Tongue (tissue), 2 donors: ENCODE data around the gene NOP56. TPM values are rescaled to one million over a fixed set of nuclear protein-coding genes. Genes with fewer than 3 reads are reported as not detected.
"Not testable (repeated sequence)": the region's sequence is repeated elsewhere in the genome, so short reads cannot be mapped to it uniquely, and the experiment has no call there.

ENCODE experiments used
- DNase-seq: peaks from one replicate; pipeline ENCODE4 v3.0.0-alpha.2; 2015
- total RNA-seq: library from RNA; depleted of rRNA; stranded (reverse); fragments of >200 nt; gene quantifications from one replicate; pipeline ENCODE4 v1.2.3, GENCODE V29; 2014

The NOP56 gene
- total RNA-seq, 1 donor from 2014 or later: 67.7 TPM

GRCh38 chr20:2643708-2644107 is 8.7 kb upstream of the NOP56 start:
- DNase-seq: no peak

- peak; percentile 60 for DNase-seq
Observed at GRCh38 chr20:2652724-2653555, 508 bp downstream of the NOP56 start.

GRCh38 chr20:2653556-2654383 is 1.3 kb downstream of the NOP56 start:
- DNase-seq: no peak

- DNase-seq: no peak
Observed at GRCh38 chr20:2654384-2654822, 2.0 kb downstream of the NOP56 start.

- no peak for DNase-seq
Observed at GRCh38 chr20:2654831-2655230, 2.4 kb downstream of the NOP56 start.

- no peak for DNase-seq
Observed at GRCh38 chr20:2655331-2656116, 3.1 kb downstream of the NOP56 start.

GRCh38 chr20:2656471-2657117 is 4.2 kb downstream of the NOP56 start:
- DNase-seq: no peak

GRCh38 chr20:2657241-2657640 is 4.8 kb downstream of the NOP56 start:
- DNase-seq: no peak

GRCh38 chr20:2657674-2658073 is 5.2 kb downstream of the NOP56 start:
- DNase-seq: no peak

- DNase-seq: no peak
Observed at GRCh38 chr20:2658414-2659354, 6.3 kb downstream of the NOP56 start.

GRCh38 chr20:2659547-2659946 is 7.1 kb downstream of the NOP56 start:
- no peak for DNase-seq

GRCh38 chr20:2663364-2663886 is 11.0 kb downstream of the NOP56 start:
- no peak for DNase-seq

- DNase-seq: peak; percentile 97
Observed at GRCh38 chr20:2663887-2664719, 11.7 kb downstream of the NOP56 start, which contains the start of gene IDH3B. Gene IDH3B, minus strand, starts transcription at chr20:2664216. Its CDS starts 28 bp downstream, at chr20:2664188.

- DNase-seq: no peak
Observed at GRCh38 chr20:2671977-2672376, 19.5 kb downstream of the NOP56 start.

- no peak for DNase-seq
Observed at GRCh38 chr20:2672446-2672845, 20.0 kb downstream of the NOP56 start.

- DNase-seq: no peak
Observed at GRCh38 chr20:2673453-2673852, 21.0 kb downstream of the NOP56 start.

GRCh38 chr20:2680046-2680445 is 27.6 kb downstream of the NOP56 start:
- no peak for DNase-seq

GRCh38 chr20:2682040-2682439 is 29.6 kb downstream of the NOP56 start:
- DNase-seq: not testable (repeated sequence)

- not testable (repeated sequence) for DNase-seq
Observed at GRCh38 chr20:2684817-2685216, 32.4 kb downstream of the NOP56 start.
